ENCODE data around the gene CBY1. TPM values are rescaled to one million over a fixed set of nuclear protein-coding genes. Genes with fewer than 3 reads are reported as not detected.

Gene CBY1
- total and polyA plus RNA-seq, 9 of the 15 experiments (the other 6 are each of a cell fraction or from before 2014, with no cell fraction given): 5.7 to 19.7 (median 10.8) TPM

GRCh38 chr22:38657045-38657909 lies 839 bp downstream of the CBY1 start (continued):
- TF ChIP-seq PRDM10 (IDR thresholded peaks at IDR 0.05; ENCODE audit: partially characterized antibody) (no peak), MYC (IDR thresholded peaks at IDR 0.05; ENCODE audit: low read depth, low read length) (peak; percentile 9; the same call in 1 of the 2 replicates), MYC (CRISPR knock-in tag; IDR thresholded peaks at IDR 0.05; ENCODE audit: borderline replicate concordance, low read depth) (no peak), PCBP1 (IDR thresholded peaks at IDR 0.05; ENCODE audit: low read depth, low read length, poor library complexity, severe bottlenecking) (no peak), MTA3 (IDR thresholded peaks at IDR 0.05; ENCODE audit: borderline replicate concordance) (no peak), MNT (conservative IDR thresholded peaks at IDR 0.05) (peak in 1 of 2 experiments; percentile 12; a peak in 1 of 4 replicates), NCOA1 (IDR thresholded peaks at IDR 0.05; ENCODE audit: low read depth) (no peak), HMBOX1 (IDR thresholded peaks at IDR 0.05) (no peak)
